Endothelial cell of umbilical vein (primary cell): ENCODE measurements around the gene SOHLH2. TPM values are rescaled to one million over a fixed set of nuclear protein-coding genes. Genes with fewer than 3 reads are reported as not detected.

Experiments used
- BruUV-seq: library from RNA; stranded (reverse); fragments of 400-500 nt; replicated peaks from 2 replicates; lab custom pipeline; 2021; lab: Mats Ljungman, UMichigan
- CTCF ChIA-PET: fragments of 300-600, 350-600 bp; sonication (Branson Sonifier 250); formaldehyde crosslinking; loops from one replicate; lab custom pipeline; 2021; ENCODE audit warnings: antibody characterized with exemption, inconsistent platforms; lab: Charles Lee
- POLR2A ChIA-PET: fragments of 300-600, 350-600 bp; sonication (Branson Sonifier 250); formaldehyde crosslinking; loops from one replicate; lab custom pipeline; 2021; ENCODE audit warnings: antibody characterized with exemption, inconsistent platforms; lab: Charles Lee
- DNase-seq: peaks from one replicate; pipeline ENCODE4 v3.0.0-alpha.2; 2011; ENCODE audit warnings: low read depth, low spot score
- FAIRE-seq: peaks from 2 replicates; lab custom pipeline; 2011; peaks lifted over from hg19 to GRCh38; lab: Jason Lieb, UNC
- H2AFZ ChIP-seq: 2 replicates; pipeline ENCODE4 v1.6.0; 2012; ENCODE audit warnings: low read depth, low read length, control low read depth, inconsistent platforms
- H3K27ac ChIP-seq: 2 replicates; pipeline ENCODE4 v1.5.1; 2011; ENCODE audit warnings: low read depth, mild to moderate bottlenecking, control low read depth, low read length, moderate library complexity; ENCODE audit not compliant: insufficient read depth
- H3K27me3 ChIP-seq, 2 experiments: 2 replicates each; pipeline versions ENCODE4 v1.6.0 to v1.6.1; 2011; ENCODE audit warnings: low read length in 2 of 2, mixed read lengths in 1 of 2; ENCODE audit not compliant: control insufficient read depth in 2 of 2, insufficient read depth in 2 of 2
- H3K36me3 ChIP-seq, 2 experiments: 2 replicates in 1 of 2; 3 replicates in 1 of 2; pipeline ENCODE4 v1.5.1; 2011; ENCODE audit warnings: low read length in 2 of 2, mild to moderate bottlenecking in 1 of 2, moderate library complexity in 1 of 2; ENCODE audit not compliant: control insufficient read depth in 2 of 2, insufficient read depth in 2 of 2; ENCODE audit errors: extremely low read depth in 1 of 2
- H3K4me1 ChIP-seq: 3 replicates; pipeline ENCODE4 v1.5.1; 2011; ENCODE audit warnings: mild to moderate bottlenecking, low read length; ENCODE audit not compliant: control insufficient read depth, insufficient read depth; ENCODE audit errors: extremely low read depth
- H3K4me2 ChIP-seq: 2 replicates; pipeline ENCODE4 v1.6.1; 2011; ENCODE audit warnings: low read length, control low read depth, mixed read lengths; ENCODE audit not compliant: insufficient read depth
- H3K4me3 ChIP-seq, 3 experiments: fragments of 200-600 bp in 1 of 3; sonication (generic), shearing (Covaris generic) in 1 of 3; replicated peaks in 1 of 3; 2 replicates each; pipeline ENCODE4 v1.5.1; 2011 to 2016; ENCODE audit warnings: control low read depth in 3 of 3, low read length in 3 of 3, mild to moderate bottlenecking in 2 of 3, inconsistent platforms in 1 of 3, low read depth in 1 of 3, moderate library complexity in 1 of 3; ENCODE audit not compliant: insufficient read depth in 1 of 3
- H3K79me2 ChIP-seq: 2 replicates; pipeline ENCODE4 v1.6.0; 2012; ENCODE audit warnings: low read length, inconsistent platforms; ENCODE audit not compliant: control insufficient read depth, insufficient read depth
- H3K9ac ChIP-seq: replicated peaks from 2 replicates; pipeline ENCODE3; 2011; ENCODE audit warnings: low read length, control low read depth; ENCODE audit not compliant: insufficient read depth; ENCODE audit errors: extremely low read depth
- H3K9me1 ChIP-seq: replicated peaks from 3 replicates; pipeline ENCODE4 v1.6.0; 2011; ENCODE audit warnings: mild to moderate bottlenecking, low read length; ENCODE audit not compliant: control insufficient read depth, insufficient read depth; ENCODE audit errors: extremely low read depth
- H3K9me3 ChIP-seq: replicated peaks from 2 replicates; pipeline ENCODE4 v1.5.1; 2012; ENCODE audit warnings: low read length, inconsistent platforms; ENCODE audit not compliant: control insufficient read depth, insufficient read depth
- H4K20me1 ChIP-seq: replicated peaks from 2 replicates; pipeline ENCODE3; 2011; ENCODE audit warnings: mild to moderate bottlenecking, low read length; ENCODE audit not compliant: control insufficient read depth, insufficient read depth; ENCODE audit errors: extremely low read depth
- EZH2 ChIP-seq: IDR thresholded peaks from 2 replicates; pipeline ENCODE4 v1.6.1; 2012; ENCODE audit warnings: borderline replicate concordance, low read depth, mild to moderate bottlenecking, moderate library complexity, low read length, inconsistent platforms; ENCODE audit not compliant: severe bottlenecking
- JUN ChIP-seq: IDR thresholded peaks from 2 replicates; pipeline ENCODE4 v1.6.1; 2011; ENCODE audit warnings: borderline replicate concordance, low read depth; ENCODE audit not compliant: insufficient read length, insufficient read depth
- MYC ChIP-seq: IDR thresholded peaks from one replicate; pipeline ENCODE4 v1.6.1; 2011; ENCODE audit warnings: mild to moderate bottlenecking, low read depth, low read length
- POLR2A ChIP-seq: IDR thresholded peaks from 2 replicates; pipeline ENCODE4 v1.6.1; 2012; ENCODE audit warnings: low read depth, mild to moderate bottlenecking, control low read depth, low read length
- dilution Hi-C: fragments of 300-500 bp; cut with MboI; formaldehyde crosslinking; loops from one replicate; pipeline ENCODE4 v1.15.0; 2019; ENCODE audit warnings: low sequenced_read_pairs; ENCODE audit not compliant: extremely low pct_ligation_motif_present
- intact Hi-C: fragments of 100-400 bp; cut with micrococcal nuclease; formaldehyde crosslinking; loops from one replicate; pipeline ENCODE4 v1.10.0; 2022
- polyA plus RNA-seq, 4 experiments: library from polyadenylated mRNA; depleted of rRNA in 3 of 4; stranded (reverse) in 3 of 4; unstranded in 1 of 4; fragments of >200 nt; gene quantifications; 2 replicates each; pipeline versions ENCODE4 v1.2.1 to v1.2.3, GENCODE V29; 2011 to 2012; ENCODE audit warnings: missing spikeins in 1 of 4
- total RNA-seq: library from RNA; stranded (reverse); gene quantifications from 2 replicates; pipeline ENCODE4 v1.2.3, GENCODE V29; 2021
- TF ChIP-seq, protein P1 (sequence below): IDR thresholded peaks from 2 replicates; pipeline ENCODE4 v1.6.1; 2011; ENCODE audit not compliant: insufficient read depth, insufficient read length

SOHLH2 gene
- total and polyA plus RNA-seq, 2 donors (not counting 3 experiments of a cell fraction or from before 2014, with no cell fraction given): 0.11 to 0.55 TPM

DNA sequence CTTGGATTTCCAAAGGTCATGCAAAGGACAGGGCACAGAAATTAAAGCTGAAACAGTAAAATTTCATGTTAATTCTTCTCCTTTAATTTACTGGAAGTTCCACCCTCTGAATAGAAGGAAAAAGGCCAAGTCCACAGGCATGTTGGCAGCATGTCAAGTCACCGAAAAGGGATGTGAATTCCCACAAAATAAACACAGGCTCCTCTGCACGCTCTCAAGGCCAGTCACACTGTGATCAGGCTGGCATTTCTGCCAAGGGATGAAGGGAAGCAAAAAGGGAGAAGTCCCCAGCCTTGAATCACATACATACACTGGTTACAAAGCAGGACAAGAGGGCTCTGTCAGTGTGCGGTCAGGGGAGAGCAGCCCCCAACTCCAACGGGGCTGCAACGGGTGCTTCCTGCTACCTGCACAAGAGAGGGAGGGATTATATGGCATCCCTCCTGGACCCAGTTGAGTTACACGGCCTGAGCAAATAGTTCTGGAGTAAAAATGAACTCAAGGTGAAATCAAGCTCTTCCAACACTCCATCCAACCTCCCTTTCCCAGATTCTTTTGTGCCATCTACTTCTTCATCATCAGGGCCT lies 90.0 kb downstream of the SOHLH2 start:
- Histone ChIP-seq H3K27ac (no peak overlapping the region), H3K9ac (no peak overlapping the region), H3K27me3 (peaks cover 0 to 7% of the 10 kb centered on the region in 2 experiments), H3K9me1 (no peaks in the 10 kb centered on the region), H2AFZ (no peak overlapping the region), H3K4me1 (peaks cover 3% of the 10 kb centered on the region), H3K4me2 (no peak overlapping the region), H3K79me2 (no peaks in the 10 kb centered on the region), H3K9me3 (no peaks in the 10 kb centered on the region), H3K36me3 (no peaks in the 10 kb centered on the region), H3K4me3 (no peak overlapping the region), H4K20me1 (no peaks in the 10 kb centered on the region)
- dilution Hi-C loops: no loop called here
- peak; percentile 67 for DNase-seq
- ChIA-PET POLR2A (no interaction called here), CTCF (no interaction called here)
- TF ChIP-seq, protein P1, sequence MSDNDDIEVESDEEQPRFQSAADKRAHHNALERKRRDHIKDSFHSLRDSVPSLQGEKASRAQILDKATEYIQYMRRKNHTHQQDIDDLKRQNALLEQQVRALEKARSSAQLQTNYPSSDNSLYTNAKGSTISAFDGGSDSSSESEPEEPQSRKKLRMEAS: no peak
- TF ChIP-seq JUN (no peak), POLR2A (no peak), MYC (no peak), EZH2 (no peak)
- FAIRE-seq: no peak
- BruUV-seq: no TSS peak
- intact Hi-C loops: no loop called here

Other genes starting within 250 kb of the SOHLH2 start
- 3.9 and 4.5 TPM in 2 replicates for gene DCLK1, start 83.2 kb downstream of the SOHLH2 start, total RNA-seq
- 0.21 and 0.28 TPM in 2 replicates for gene DCLK1, start 83.2 kb downstream of the SOHLH2 start, polyA plus RNA-seq
- 2.5 and 5.3 TPM in 2 replicates for gene CCDC169, start 83.3 kb upstream of the SOHLH2 start, total RNA-seq
- 0.78 and 1.2 TPM in 2 replicates for gene CCDC169, start 83.3 kb upstream of the SOHLH2 start, polyA plus RNA-seq
- gene SPART, start 131.8 kb upstream of the SOHLH2 start, total RNA-seq: 73.6 and 74.1 TPM in 2 replicates
- gene SPART, start 131.8 kb upstream of the SOHLH2 start, polyA plus RNA-seq: 33.6 and 40.8 TPM in 2 replicates
- 0.37 and 0.46 TPM in 2 replicates for gene CCNA1, start 217.9 kb upstream of the SOHLH2 start, total RNA-seq
- gene CCNA1, start 217.9 kb upstream of the SOHLH2 start, polyA plus RNA-seq: 2.2 and 2.8 TPM in 2 replicates